HL-60 (cell line): ENCODE data around the gene RFC2.

Experiments
- CTCF ChIP-seq: IDR thresholded peaks from one replicate; pipeline ENCODE4 v1.5.1; 2011; ENCODE audit warnings: low read length, control low read depth, inconsistent platforms; ENCODE audit not compliant: insufficient read depth
- GABPA ChIP-seq: IDR thresholded peaks from 2 replicates; pipeline ENCODE4 v1.6.1; 2012; ENCODE audit warnings: low read depth
- POLR2AphosphoS5 ChIP-seq: IDR thresholded peaks from 2 replicates; pipeline ENCODE4 v1.6.1; 2012; ENCODE audit warnings: low read depth
- REST ChIP-seq: IDR thresholded peaks from 2 replicates; pipeline ENCODE4 v1.6.1; 2012; ENCODE audit warnings: low read depth; ENCODE audit not compliant: insufficient replicate concordance

- TF ChIP-seq CTCF (no peak), REST (no peak), POLR2AphosphoS5 (no peak), GABPA (no peak)
Measured at GRCh38 chr7:74262639-74263398, 8.6 kb upstream of the RFC2 start.
